Stimulated activated CD8-positive, alpha-beta memory T cell treated with anti-CD3 and anti-CD28 coated beads, Interleukin-4, amount 100 ng/mL, for 24 hours (primary cell): Measurements from ENCODE around the gene AFAP1.

ENCODE experiments used
- DNase-seq: peaks from one replicate; pipeline ENCODE4 v3.0.0-alpha.2; 2020; ENCODE audit warnings: low read depth

The AFAP1 gene

DNA sequence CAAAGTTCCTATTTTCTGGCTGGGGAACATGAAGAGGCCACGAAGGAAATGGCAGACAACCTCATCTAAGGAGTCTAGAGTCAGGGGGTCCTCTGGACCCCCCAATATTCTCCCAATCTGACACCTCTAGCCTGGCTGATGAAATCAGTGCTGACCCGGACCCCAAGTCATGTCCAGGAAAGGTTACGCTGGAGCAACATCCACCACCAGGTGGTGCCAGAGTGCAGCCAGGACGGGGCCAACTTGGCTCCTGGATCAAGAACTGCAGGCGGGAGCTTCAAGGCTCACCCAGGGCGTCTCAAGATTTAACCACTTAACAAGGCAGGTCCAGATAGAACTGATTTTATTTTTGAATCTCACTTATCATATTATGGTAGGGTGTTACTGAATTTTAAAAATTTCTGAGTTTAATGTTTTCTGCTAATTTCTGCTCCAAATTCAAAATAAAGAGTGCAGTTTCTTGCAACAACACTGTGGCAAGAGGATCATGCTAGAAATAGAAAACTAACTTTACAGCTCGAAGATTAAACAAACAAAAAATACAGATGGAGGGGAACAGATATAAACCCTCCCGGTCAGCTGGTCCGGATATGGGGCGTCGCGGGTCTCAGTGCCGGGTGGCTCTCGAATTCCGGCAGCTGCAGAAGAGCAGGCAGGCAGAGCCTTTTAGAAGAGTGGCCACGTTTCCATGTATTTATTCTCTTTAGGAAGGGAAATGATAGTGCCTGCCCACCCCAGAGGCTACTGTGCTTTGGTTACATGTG lies 135.5 kb downstream of the AFAP1 start:
- DNase-seq: peak; percentile 71

DNA sequence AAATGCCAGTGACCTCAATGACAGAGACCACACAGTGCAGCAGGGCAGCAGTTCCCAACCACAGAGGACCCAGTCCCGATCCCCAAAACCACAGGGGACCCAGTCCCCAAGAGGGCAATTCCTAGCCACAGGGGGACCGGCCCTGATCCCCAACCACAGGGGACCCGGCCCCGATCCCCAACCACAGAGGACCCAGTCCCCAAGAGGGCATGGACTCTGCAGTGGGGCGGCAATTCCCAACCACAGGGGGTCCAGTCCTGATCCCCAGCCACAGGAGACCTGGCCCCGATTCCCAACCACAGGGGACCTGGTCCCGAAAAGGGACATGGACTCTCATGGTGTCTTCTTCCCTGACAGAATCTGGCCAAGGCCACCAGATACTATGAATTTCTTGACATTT lies 136.3 kb downstream of the AFAP1 start:
- DNase-seq: no peak

DNA sequence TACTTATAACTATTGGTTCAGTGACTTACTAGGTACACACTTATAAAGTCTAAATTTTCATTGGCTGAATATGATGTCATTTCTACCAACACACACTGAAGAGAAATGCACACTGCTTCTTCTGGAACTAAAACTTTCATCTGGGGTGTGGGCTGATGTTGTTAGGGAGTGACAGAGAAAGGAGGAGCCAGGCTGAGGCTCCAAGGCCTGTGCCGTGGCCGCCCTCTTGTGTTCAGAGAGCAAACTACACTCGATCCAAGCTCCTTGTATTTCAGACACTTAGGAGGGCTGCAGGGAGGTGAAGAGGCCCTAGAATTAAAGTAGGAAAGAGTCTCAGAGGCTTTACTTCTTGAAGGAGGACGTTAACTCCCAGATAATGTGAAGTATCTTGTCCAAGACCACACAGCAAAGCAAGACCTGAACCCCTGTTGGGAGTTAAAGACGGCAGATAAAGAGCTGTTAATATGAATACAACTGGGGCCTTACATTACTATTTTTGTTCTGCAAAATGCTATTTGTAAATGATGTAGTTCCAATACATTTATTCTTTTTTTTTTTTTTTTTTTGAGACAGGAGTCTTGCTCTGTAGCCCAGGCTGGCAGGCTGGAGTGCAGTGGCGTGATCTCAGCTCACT lies 137.5 kb downstream of the AFAP1 start:
- peak; percentile 62 for DNase-seq

DNA sequence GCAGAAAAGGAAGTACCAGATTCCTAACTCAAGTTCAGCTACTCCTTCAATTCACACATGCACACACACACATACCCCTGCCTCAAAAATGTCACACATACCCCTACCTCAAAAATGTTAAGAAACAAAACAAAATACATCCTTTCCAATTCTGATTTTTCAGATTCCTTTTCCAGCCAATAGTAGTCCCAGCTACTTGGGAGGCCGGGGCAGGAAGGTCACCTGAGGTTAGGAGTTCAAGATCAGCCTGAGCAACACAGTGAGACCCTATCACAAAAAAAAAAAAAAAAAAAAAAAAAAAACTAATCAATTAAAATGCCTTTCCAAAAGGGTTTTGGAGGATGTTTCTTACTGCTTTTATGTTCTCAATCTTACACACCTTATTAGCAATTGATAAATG lies 138.0 kb downstream of the AFAP1 start:
- DNase-seq: no peak

DNA sequence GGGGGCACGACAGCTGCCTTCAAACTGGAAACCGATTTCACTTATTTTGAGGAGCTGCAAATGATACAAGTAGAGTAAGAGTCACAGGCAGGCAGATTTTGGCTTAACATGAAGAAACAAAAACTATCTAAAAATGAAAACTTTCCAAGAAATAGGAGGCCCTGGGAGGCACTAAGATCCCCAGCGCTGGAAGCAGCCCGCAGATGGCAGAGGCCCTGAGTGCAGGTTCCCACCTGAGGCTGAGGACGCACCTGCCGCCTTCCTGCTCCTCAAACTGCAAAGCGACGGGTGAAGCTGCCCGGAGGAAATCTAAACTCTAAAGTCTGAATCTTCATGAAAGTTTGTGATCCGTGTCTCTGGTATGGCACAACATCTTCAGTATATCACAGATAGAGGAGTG lies 138.7 kb downstream of the AFAP1 start:
- no peak for DNase-seq

DNA sequence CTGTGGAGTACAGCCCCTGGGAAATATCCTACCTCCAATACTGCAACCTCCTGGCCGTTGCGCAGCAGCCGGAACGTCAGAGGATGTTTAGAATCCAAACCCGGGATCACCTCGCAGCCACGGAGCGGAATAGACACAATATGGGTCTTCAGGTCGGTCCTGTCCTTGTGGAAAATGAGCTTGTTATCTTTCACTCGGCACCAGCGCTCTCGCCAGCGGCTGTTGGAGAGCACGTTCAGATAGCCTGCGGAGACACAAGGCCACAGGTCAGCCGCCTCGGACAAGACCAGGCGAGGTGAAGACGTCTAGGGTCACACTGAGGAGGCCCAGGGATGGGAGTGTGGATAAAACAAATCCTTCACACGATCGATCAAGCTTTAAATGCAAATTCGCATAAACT lies 139.3 kb downstream of the AFAP1 start:
- no peak for DNase-seq

DNA sequence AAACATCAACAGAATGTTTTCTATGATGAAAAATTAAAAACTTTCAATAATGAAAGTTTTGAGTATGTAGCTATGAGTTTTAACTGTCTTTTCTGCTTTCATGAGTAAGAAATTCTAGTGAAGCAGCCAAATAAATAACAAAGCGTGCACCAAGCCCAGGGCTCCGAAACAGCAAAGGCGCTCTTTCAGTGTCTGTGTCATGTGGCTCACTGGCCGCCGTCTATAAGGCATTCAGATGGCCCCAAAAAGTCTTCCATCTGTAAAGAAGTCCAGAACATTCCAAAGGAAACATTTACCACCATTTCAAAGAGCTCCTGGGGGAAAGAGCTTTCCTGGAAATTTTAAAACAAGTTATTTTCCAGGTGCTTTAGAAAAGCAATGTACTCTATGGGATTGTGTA lies 139.9 kb downstream of the AFAP1 start:
- DNase-seq: no peak

DNA sequence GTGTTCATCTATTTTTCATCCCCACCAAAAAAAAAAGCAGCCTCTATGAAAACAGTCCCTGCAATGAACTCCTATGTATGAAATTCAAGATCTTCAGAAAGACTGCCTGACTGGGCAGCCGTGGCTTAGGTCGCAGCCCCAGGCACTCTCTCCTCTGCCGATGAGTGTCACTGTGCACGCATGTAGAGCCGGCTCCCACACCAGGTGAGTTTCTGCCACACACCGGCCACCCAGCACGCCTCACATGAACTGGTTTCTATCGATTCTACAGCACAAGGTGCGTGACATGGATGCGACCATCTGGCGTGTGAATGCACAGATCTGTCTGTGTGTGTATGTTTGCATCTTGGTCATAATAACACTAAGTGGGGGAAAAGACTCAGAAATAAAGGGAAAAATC lies 140.4 kb downstream of the AFAP1 start:
- no peak for DNase-seq

DNA sequence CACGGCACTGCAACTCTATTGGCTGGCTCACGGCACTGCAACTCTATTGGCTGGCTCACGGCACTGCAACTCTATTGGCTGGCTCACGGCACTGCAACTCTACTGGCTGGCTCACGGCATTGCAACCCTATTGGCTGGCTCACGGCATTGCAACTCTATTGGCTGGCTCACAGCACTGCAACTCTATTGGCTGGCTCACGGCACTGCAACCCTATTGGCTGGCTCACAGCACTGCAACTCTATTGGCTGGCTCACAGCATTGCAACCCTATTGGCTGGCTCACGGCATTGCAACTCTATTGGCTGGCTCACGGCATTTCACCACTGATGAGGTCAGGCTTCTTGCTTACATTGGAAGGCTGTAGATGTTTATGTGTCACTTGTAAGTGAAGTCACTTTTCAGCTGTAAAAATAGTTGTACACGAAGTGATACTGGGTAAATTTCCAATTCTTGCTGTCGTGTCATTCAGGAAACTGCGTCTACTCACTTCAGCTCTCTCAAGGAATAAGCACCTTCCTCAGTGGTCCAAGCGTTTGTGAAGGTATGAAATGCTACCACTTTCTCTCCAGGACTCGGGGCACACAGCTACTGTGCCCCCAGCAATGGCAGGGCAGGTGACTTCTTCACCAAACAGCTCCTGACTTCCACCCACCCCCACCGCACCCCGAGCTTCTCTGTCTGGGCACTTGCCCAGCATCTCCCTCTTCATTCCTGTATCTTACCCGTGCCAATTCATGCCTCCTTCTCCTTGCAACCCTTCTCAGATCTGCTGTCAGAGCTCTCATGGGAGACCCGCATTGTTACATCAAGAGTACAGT lies 141.3 kb downstream of the AFAP1 start:
- no peak for DNase-seq

DNA sequence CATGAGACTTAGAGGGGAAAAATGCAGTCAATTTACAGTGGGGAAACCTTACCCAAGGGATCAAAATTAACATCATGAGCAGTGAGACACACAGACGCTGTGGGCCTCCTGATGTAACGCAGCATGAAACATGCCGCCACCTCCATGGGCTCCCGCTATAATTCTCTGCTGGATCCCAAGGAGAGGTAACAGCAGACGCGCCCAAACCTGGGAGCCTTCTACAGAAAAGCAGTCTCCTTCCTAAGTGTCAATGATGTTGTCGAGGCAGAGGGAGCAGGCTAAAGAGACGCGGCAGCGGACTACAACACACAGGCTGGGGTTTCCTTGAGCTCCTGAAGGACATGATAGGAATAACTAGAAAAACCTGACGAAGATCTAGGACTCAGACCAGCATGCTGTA lies 142.3 kb downstream of the AFAP1 start:
- no peak for DNase-seq

DNA sequence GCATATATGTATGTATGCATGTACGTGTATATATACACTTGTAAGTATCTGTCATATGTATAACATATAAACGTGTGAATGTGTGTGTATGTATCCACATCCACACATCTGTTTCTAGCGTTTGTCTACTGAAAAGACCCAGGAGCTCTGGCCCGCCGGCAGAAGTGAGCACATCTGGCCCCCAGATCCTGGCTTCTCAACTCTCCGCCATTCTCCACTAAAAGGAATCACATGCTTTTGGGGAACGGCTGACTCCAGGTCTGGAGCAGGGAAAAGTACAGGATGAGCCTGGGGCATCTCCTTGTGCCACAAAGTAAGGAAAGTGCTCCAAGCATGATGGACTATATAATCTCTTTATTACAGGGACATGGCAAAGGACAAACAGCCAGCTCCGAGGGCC lies 143.7 kb downstream of the AFAP1 start:
- DNase-seq: no peak

DNA sequence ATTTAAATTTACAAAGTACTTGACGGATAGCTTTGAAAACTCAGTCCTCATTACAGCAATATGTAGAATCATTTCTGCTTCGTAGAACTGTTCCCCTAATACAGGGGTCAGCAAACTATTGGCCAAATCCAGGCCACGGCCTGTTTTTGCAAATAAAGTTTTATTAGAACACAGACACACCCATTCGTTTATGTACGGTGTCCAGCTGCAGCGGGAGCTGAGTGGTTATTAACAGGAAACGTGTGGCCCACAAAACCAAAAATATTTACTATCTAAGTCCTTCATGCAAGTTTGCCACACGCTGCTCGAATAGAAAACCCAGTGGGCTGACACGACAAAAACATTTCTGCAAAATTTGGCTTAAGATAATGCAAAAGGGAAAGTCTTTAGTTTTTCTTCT lies 146.5 kb downstream of the AFAP1 start:
- no peak for DNase-seq

DNA sequence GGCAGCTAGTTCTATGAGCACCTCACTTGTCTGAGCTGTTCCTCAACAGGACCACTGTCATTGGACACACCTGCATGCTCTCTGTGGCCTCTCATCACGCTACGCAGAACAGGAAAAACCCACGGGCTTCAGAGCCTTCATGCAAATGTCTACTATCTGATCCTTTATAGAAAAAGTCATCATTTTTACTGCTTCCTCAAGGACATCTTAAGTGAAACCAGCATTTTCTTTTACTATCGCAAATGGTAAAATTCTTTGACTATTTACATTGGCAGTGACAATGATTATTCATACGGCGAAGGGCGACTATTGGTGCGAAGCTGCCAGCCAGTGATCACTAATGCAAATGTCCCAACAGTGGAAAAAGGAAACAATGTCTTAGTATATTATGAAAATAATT lies 147.0 kb downstream of the AFAP1 start:
- no peak for DNase-seq

DNA sequence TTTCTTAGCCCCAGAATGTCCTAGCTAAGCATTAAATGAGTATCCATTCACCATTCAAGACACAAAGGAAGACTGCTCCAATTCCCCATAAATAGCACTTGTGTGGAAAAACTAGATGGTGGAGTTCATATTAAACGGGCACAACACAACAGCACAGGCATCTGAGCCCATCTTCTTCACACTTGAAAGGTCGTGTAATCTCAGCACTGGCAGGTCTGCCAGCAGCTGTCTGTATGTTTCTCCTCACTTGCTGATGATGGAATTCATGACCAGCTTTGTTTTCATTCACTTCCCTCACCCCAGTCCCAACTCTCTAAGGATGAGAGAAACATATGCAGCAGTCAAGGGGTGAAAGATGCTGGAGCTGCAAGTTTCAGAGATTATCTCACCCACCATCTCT lies 148.7 kb downstream of the AFAP1 start:
- no peak for DNase-seq

DNA sequence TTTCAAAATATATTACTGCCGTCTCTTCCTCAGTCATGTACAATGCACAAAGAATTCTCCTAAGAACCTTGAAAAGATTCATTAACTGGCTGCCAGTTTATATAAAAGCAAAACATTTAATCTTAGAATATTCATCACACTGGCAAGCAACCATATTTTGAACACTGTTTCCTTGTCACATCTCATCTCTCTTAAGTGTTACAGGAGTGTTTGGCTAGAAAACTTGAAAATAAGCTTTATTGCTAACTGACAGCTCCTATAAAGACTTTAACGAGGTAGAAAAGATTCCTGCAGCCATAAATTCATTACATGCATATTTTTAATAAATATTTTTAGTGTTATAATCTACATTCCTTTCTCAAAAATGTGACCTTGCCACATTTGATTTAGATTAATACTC lies 149.6 kb downstream of the AFAP1 start:
- DNase-seq: no peak

DNA sequence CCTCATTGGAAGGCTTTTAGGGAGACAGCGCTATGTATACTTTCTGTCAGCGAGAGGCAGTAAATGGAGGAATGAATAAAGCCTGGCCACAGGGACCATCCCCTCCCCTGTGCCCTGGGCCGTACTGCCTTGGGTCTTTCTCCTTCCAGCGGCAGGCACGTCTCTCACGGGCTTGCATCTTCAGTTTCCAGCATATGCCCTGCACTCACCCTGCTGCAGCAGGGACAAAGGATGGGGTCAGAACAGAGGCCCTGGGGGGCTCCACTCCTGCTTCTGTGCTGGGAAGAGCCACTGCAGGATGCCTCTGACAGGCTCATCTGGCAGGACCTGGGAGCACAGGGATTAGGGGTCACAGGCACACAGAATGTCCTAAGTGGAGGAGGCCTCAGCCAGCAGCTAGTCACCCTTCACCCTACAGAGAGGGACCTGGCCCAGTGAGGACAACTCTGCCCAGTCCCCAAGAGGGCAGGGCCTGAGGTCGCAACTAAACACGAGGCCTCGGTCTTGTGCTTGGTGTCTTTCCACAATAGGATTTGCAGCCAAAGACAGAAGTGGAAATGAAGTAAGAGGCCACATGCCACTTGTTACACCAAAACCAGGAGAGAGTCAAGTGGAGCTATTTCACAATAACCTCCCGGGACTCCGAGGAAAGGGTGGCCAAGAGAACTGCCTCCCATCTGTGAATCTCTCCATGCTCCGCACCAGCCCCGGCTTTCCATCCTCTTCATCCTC lies 150.8 kb downstream of the AFAP1 start:
- no peak for DNase-seq

DNA sequence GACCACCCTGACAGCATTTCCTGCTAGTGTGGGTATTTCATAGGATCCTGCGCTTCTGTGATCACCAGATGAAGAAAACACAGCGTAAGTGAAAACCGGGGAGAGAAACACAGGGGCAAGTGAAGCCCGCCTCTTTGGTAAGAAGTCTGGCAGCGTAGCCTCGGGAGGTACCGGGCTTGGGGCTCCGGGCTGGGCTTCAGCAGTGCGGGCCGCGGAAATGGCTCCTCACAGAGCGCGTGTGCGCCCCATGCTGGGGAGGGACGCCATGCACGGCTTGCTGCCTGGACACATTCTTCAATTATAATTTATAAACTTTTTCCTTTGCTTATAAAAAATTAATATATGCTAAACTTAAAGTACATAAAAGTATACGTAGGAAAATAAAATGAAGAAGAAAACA lies 151.5 kb downstream of the AFAP1 start:
- DNase-seq: no peak

DNA sequence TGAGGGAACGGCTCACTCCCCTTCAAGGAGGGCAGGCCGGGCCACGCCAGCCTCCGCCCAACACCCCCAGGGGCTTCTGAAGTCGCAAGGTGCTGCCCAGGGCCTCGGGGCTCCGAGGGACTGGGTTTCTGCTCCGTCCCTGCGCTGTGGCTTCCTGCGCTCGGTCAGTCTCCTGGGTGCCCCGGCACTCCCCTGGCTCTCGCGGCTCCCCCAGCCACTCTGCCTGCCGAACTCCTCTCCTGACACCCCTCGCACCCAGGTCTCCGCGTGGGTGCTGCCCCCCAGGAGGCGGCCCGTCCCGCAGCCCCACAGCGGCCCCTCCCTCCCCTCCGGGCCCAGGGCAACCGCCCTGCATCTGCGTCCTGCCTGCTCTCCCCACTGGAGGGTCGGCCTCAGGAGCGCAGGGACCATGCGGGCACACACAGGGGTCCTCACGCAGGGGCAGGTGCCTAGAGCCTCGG lies 151.9 kb downstream of the AFAP1 start:
- no peak for DNase-seq

DNA sequence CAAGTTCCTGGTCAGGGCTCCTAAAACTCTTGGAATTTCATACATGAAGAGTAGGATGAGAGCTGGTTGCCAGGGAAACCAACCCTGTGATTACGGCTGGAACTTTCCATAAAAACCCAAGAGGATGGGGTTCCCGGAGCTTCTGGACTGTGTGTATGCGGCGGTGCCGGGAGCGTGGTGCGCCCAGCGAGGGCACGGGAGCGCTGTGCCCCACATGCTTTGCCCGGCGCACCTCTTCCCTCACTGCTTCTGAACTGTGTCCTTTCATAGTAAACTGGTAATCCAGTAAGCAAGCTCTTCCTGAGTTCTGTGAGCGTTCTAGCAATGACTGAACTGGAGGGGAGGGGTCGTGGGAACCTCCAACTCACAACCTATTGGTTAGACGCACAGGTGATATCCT lies 152.6 kb downstream of the AFAP1 start:
- no peak for DNase-seq

DNA sequence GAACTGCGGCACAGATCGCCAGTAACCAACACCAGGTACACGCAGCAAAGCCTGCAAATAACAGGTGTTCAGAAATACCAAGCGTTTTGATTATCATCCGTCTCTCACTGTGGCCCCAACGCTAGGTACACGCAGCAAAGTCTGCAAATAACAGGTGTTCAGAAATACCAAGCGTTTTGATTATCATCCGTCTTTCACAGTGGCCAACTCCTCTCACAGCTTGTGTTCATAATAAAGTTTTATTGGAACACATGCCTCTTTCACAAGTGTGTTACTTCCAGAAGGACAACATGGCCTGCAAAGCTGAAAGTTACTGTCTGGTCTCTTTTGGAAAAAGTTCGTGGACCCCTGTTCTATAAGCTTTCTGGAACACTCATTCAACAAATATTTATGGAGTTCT lies 153.1 kb downstream of the AFAP1 start:
- no peak for DNase-seq

DNA sequence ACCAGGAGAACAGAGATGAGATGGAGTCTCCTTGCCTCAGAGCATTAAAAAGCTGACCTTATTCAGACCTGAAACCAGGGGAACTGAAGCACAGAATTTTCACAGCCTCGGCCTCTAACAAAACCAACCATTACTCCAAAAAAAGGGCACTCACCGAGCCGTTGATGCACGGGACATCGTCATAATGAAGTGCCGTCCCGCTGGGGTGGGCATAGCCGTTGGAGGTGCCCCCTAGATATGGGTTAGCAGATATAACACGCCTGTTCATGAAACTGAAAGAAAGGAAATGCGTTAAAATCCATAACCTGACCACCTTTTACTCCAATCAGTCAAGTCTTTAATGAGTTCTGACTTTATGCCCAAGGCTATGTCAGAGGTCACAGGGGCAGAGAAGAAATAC lies 153.6 kb downstream of the AFAP1 start:
- DNase-seq: no peak

DNA sequence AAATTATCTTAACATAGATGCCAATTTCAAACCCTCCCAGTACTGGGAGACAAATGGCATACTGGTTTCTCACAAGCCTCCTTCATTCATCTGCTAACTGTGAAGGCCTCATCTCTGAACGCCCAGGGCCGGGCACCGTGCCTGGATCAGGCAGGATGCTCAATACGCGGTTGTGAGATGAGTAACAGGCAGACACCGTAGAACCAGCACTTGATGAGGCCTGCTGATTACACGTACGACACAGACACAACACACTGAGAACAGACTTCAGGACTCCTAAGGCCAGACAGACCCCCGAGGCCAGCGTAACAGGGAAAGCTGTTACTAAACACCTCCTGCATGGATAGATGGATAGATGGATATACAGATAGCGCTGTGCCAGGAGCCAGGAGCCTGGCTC lies 154.6 kb downstream of the AFAP1 start:
- DNase-seq: no peak
